IPS-20b (cell line): ENCODE measurements around the gene ERI3.

Experiments used
- H3K27ac ChIP-seq: one replicate; pipeline ENCODE4 v1.5.1; 2013; ENCODE audit warnings: low read length
- H3K27me3 ChIP-seq: 2 replicates; pipeline ENCODE4 v1.6.1; 2013; ENCODE audit warnings: mild to moderate bottlenecking, low read length, inconsistent platforms; ENCODE audit not compliant: insufficient read depth
- H3K36me3 ChIP-seq: 2 replicates; pipeline ENCODE4 v1.6.1; 2013; ENCODE audit warnings: low read depth, mild to moderate bottlenecking, inconsistent platforms, low read length, moderate library complexity; ENCODE audit not compliant: insufficient read depth
- H3K4me1 ChIP-seq: 2 replicates; pipeline ENCODE4 v1.6.1; 2013; ENCODE audit warnings: mild to moderate bottlenecking, control low read depth, inconsistent platforms, low read length, moderate library complexity; ENCODE audit not compliant: insufficient read depth
- H3K4me3 ChIP-seq: 2 replicates; pipeline ENCODE4 v1.5.1; 2013; ENCODE audit warnings: mild to moderate bottlenecking, low read length, inconsistent platforms
- H3K9ac ChIP-seq: 2 replicates; pipeline ENCODE4 v1.6.1; 2013; ENCODE audit warnings: low read depth, mild to moderate bottlenecking, inconsistent platforms, low read length, moderate library complexity
- H3K9me3 ChIP-seq: 2 replicates; pipeline ENCODE4 v1.6.1; 2013; ENCODE audit warnings: mild to moderate bottlenecking, low read depth, low read length, inconsistent platforms; ENCODE audit not compliant: insufficient read depth

ERI3 gene

GRCh38 chr1:44275991-44276405 is 79.1 kb downstream of the ERI3 start:
- Histone ChIP-seq H3K27me3 (no peaks in the 10 kb centered on the region), H3K9me3 (no peaks in the 10 kb centered on the region), H3K4me1 (peaks cover 4% of the 10 kb centered on the region; the same call in 1 of the 2 replicates), H3K4me3 (no peak overlapping the region), H3K36me3 (no peaks in the 10 kb centered on the region), H3K9ac (no peak overlapping the region), H3K27ac (no peak overlapping the region)

GRCh38 chr1:44275296-44275962 is 79.6 kb downstream of the ERI3 start:
- Histone ChIP-seq H3K9ac (no peak overlapping the region), H3K9me3 (no peaks in the 10 kb centered on the region), H3K4me1 (peaks cover 4% of the 10 kb centered on the region; the same call in 1 of the 2 replicates), H3K27me3 (no peaks in the 10 kb centered on the region), H3K36me3 (no peaks in the 10 kb centered on the region), H3K27ac (no peak overlapping the region), H3K4me3 (no peak overlapping the region)

- no peaks in the 10 kb centered on the region for H3K9me3 ChIP-seq
- no peaks in the 10 kb centered on the region for H3K27me3 ChIP-seq
- no peaks in the 10 kb centered on the region for H3K36me3 ChIP-seq
- no peak overlapping the region for H3K9ac ChIP-seq
- peaks cover 4% of the 10 kb centered on the region; the same call in 1 of the 2 replicates for H3K4me1 ChIP-seq
- no peak overlapping the region for H3K27ac ChIP-seq
- H3K4me3 ChIP-seq = no peak overlapping the region
These were observed 81.3 kb downstream of the ERI3 start for GRCh38 chr1:44273560-44274350.

GRCh38 chr1:44272992-44273391 is 82.1 kb downstream of the ERI3 start:
- H3K4me1 ChIP-seq = peaks cover 4% of the 10 kb centered on the region; the same call in 1 of the 2 replicates
- no peaks in the 10 kb centered on the region for H3K27me3 ChIP-seq
- H3K9ac ChIP-seq = no peak overlapping the region
- no peaks in the 10 kb centered on the region for H3K9me3 ChIP-seq
- no peaks in the 10 kb centered on the region for H3K36me3 ChIP-seq
- H3K4me3 ChIP-seq = no peak overlapping the region
- H3K27ac ChIP-seq = no peak overlapping the region

GRCh38 chr1:44271646-44272045 is 83.4 kb downstream of the ERI3 start:
- peaks cover 4% of the 10 kb centered on the region; the same call in 1 of the 2 replicates for H3K4me1 ChIP-seq
- H3K36me3 ChIP-seq = no peaks in the 10 kb centered on the region

GRCh38 chr1:44270686-44271628 is 84.1 kb downstream of the ERI3 start:
- Histone ChIP-seq H3K4me1 (peaks cover under 1% of the 10 kb centered on the region; the same call in 1 of the 2 replicates), H3K36me3 (no peaks in the 10 kb centered on the region), H3K27me3 (no peaks in the 10 kb centered on the region), H3K9ac (no peak overlapping the region), H3K4me3 (no peak overlapping the region), H3K9me3 (no peaks in the 10 kb centered on the region), H3K27ac (no peak overlapping the region)

More at GRCh38 chr1:44271646-44272045, 83.4 kb downstream of the ERI3 start:
- Histone ChIP-seq H3K27ac (no peak overlapping the region), H3K9me3 (no peaks in the 10 kb centered on the region), H3K9ac (no peak overlapping the region), H3K27me3 (no peaks in the 10 kb centered on the region), H3K4me3 (no peak overlapping the region)

GRCh38 chr1:44268054-44268453 is 87.0 kb downstream of the ERI3 start:
- no peaks in the 10 kb centered on the region for H3K9me3 ChIP-seq
- peaks cover 3% of the 10 kb centered on the region; the same call in 1 of the 2 replicates for H3K4me1 ChIP-seq
- H3K27me3 ChIP-seq = no peaks in the 10 kb centered on the region
- no peak overlapping the region for H3K27ac ChIP-seq
- no peaks in the 10 kb centered on the region for H3K36me3 ChIP-seq
- no peak overlapping the region for H3K4me3 ChIP-seq
- no peak overlapping the region for H3K9ac ChIP-seq

GRCh38 chr1:44267438-44267837 is 87.6 kb downstream of the ERI3 start:
- no peaks in the 10 kb centered on the region for H3K9me3 ChIP-seq
- no peak overlapping the region for H3K4me3 ChIP-seq
- H3K27ac ChIP-seq = no peak overlapping the region
- peaks cover 3% of the 10 kb centered on the region; the same call in 1 of the 2 replicates for H3K4me1 ChIP-seq
- no peaks in the 10 kb centered on the region for H3K27me3 ChIP-seq
- H3K9ac ChIP-seq = no peak overlapping the region
- no peaks in the 10 kb centered on the region for H3K36me3 ChIP-seq

- no peak overlapping the region for H3K4me3 ChIP-seq
- H3K36me3 ChIP-seq = no peaks in the 10 kb centered on the region
- H3K27me3 ChIP-seq = no peaks in the 10 kb centered on the region
- no peak overlapping the region for H3K27ac ChIP-seq
- H3K4me1 ChIP-seq = peaks cover 7% of the 10 kb centered on the region; the same call in 1 of the 2 replicates
- no peak overlapping the region for H3K9ac ChIP-seq
- H3K9me3 ChIP-seq = no peaks in the 10 kb centered on the region
These were observed 88.4 kb downstream of the ERI3 start for GRCh38 chr1:44266400-44267344.

- H3K9me3 ChIP-seq = no peaks in the 10 kb centered on the region
- H3K4me1 ChIP-seq = peaks cover 9% of the 10 kb centered on the region; the same call in 1 of the 2 replicates
- H3K9ac ChIP-seq = no peak overlapping the region
- no peaks in the 10 kb centered on the region for H3K27me3 ChIP-seq
- H3K36me3 ChIP-seq = no peaks in the 10 kb centered on the region
- H3K4me3 ChIP-seq = no peak overlapping the region
- no peak overlapping the region for H3K27ac ChIP-seq
These were observed 89.2 kb downstream of the ERI3 start for GRCh38 chr1:44265656-44266358.
